ENCODE data around the gene PRDM10.

GRCh38 chr11:129943036-129943435, 59.6 kb downstream of the PRDM10 start:
- no peak for TF ChIP-seq CTCF (conservative IDR thresholded peaks at IDR 0.05)
- TF ChIP-seq ZFX (IDR thresholded peaks at IDR 0.05): no peak
